ENCODE data around the gene PKD2L2. TPM values are rescaled to one million over a fixed set of nuclear protein-coding genes. Genes with fewer than 3 reads are reported as not detected.

The PKD2L2 gene
- total and polyA plus RNA-seq, 12 donors = 0.06 to 1.7 (median 0.52) TPM; not detected in 2

Other genes starting within 250 kb of the PKD2L2 start
- 10 to 100 TPM; 20.4 to 37.4 (median 28.2) TPM for gene KLHL3, start 153.4 kb upstream of the PKD2L2 start, total RNA-seq
- 10 to 100 TPM; 12.4 to 23.2 TPM for gene KLHL3, start 153.4 kb upstream of the PKD2L2 start, polyA plus RNA-seq
- 10 to 100 TPM; 12.4 to 23.8 (median 17.4) TPM for gene HNRNPA0, start 135.1 kb upstream of the PKD2L2 start, total RNA-seq
- gene HNRNPA0, start 135.1 kb upstream of the PKD2L2 start, polyA plus RNA-seq = 10 to 100 TPM in 1 of 2 donors, 1 to 10 TPM in 1; 7.9 to 17.9 TPM
- 10 to 100 TPM in 9 of 10 donors, 1 to 10 TPM in 1; 6.8 to 22.4 (median 11.7) TPM for gene MYOT, start 21.6 kb upstream of the PKD2L2 start, total RNA-seq
- gene MYOT, start 21.6 kb upstream of the PKD2L2 start, polyA plus RNA-seq = 100 to 1,000 TPM in 1 of 2 donors, 1 to 10 TPM in 1; 6.4 to 180 TPM
- gene FAM13B, start 143.6 kb downstream of the PKD2L2 start, total RNA-seq = 10 to 100 TPM; 22.4 to 47.4 (median 32.1) TPM
- gene FAM13B, start 143.6 kb downstream of the PKD2L2 start, polyA plus RNA-seq = 10 to 100 TPM in 1 of 2 donors, 1 to 10 TPM in 1; 8.8 to 12.1 TPM
- not detected for gene WNT8A, start 194.6 kb downstream of the PKD2L2 start, total RNA-seq
- gene WNT8A, start 194.6 kb downstream of the PKD2L2 start, polyA plus RNA-seq = not detected
- gene NME5, start 250.0 kb downstream of the PKD2L2 start, total RNA-seq = 1 to 10 TPM; 2.0 to 5.9 (median 3.9) TPM
- 1 to 10 TPM; 3.3 to 9.4 TPM for gene NME5, start 250.0 kb downstream of the PKD2L2 start, polyA plus RNA-seq

All from heart right ventricle (tissue), 12 donors.